Measurements from ENCODE around the gene CELF2. TPM values are rescaled to one million over a fixed set of nuclear protein-coding genes. Genes with fewer than 3 reads are reported as not detected.

Gene CELF2
- total and polyA plus RNA-seq, 10 donors: 13.5 to 180 (median 105) TPM

GRCh38 chr10:11148142-11149028 is 130.7 kb downstream of the CELF2 start:
- H3K36me3 ChIP-seq: no peaks in the 10 kb centered on the region
- peak overlapping the region; percentile 49 to 85 (median 77) for H3K27ac ChIP-seq
- no peaks in the 10 kb centered on the region for H3K9me3 ChIP-seq
- no peak for TF ChIP-seq POLR2AphosphoS5 (IDR thresholded peaks at IDR 0.05)
- no peak for TF ChIP-seq CTCF (IDR thresholded peaks at IDR 0.05 in 8 of 11, conservative IDR thresholded peaks at IDR 0.05 in 3 of 11)
- TF ChIP-seq POLR2A (IDR thresholded peaks at IDR 0.05): no peak
- H3K27me3 ChIP-seq (replicated peaks in 1 of 7): no peaks in the 10 kb centered on the region
- DNase-seq: no peak
- intact Hi-C loops (cut with DNase I; ENCODE audit: low total_unique reads): no loop called here
- H3K4me3 ChIP-seq: peak overlapping the region in 1 of 8 donors; percentile 22
- WGBS, 5 donors: 77 to 79% (median 78%) methylated on average over 10 of the region's 10 CpGs
- H3K4me1 ChIP-seq: peaks cover 30 to 91% (median 73%) of the 10 kb centered on the region in 6 donors

GRCh38 chr10:11149807-11150141 is 132.1 kb downstream of the CELF2 start:
- TF ChIP-seq POLR2AphosphoS5 (IDR thresholded peaks at IDR 0.05) (no peak), POLR2A (IDR thresholded peaks at IDR 0.05) (no peak), CTCF (IDR thresholded peaks at IDR 0.05 in 8 of 11, conservative IDR thresholded peaks at IDR 0.05 in 3 of 11) (no peak)
- peak overlapping the region; percentile 49 to 85 (median 74) for H3K27ac ChIP-seq
- H3K9me3 ChIP-seq: no peaks in the 10 kb centered on the region
- H3K27me3 ChIP-seq (replicated peaks in 1 of 7): no peaks in the 10 kb centered on the region
- DNase-seq: no peak
- peaks cover 39 to 91% (median 71%) of the 10 kb centered on the region in 6 donors for H3K4me1 ChIP-seq
- 32 to 66% (median 41%) methylated on average over 3 of the region's 3 CpGs for WGBS, 5 donors
- H3K4me3 ChIP-seq: peak overlapping the region in 2 of 8 donors; percentile 3 to 38
- no peaks in the 10 kb centered on the region for H3K36me3 ChIP-seq
- intact Hi-C loops (cut with DNase I; ENCODE audit: low total_unique reads): no loop called here

- TF ChIP-seq CTCF (IDR thresholded peaks at IDR 0.05 in 8 of 11, conservative IDR thresholded peaks at IDR 0.05 in 3 of 11) (no peak), POLR2AphosphoS5 (IDR thresholded peaks at IDR 0.05) (no peak), POLR2A (IDR thresholded peaks at IDR 0.05) (no peak)
- WGBS, 5 donors: 51 to 66% (median 56%) methylated on average over 3 of the region's 3 CpGs
- Histone ChIP-seq H3K27me3 (replicated peaks in 1 of 7) (no peaks in the 10 kb centered on the region), H3K36me3 (no peaks in the 10 kb centered on the region), H3K4me3 (peak overlapping the region in 2 of 8 donors; percentile 2 to 3), H3K9me3 (no peaks in the 10 kb centered on the region), H3K4me1 (peaks cover 39 to 91% (median 70%) of the 10 kb centered on the region in 6 donors), H3K27ac (peak overlapping the region; percentile 49 to 85 (median 74))
- intact Hi-C loops (cut with DNase I; ENCODE audit: low total_unique reads): no loop called here
- DNase-seq: no peak
Observed at GRCh38 chr10:11150231-11150731, 132.6 kb downstream of the CELF2 start.

GRCh38 chr10:11150879-11151415 is 133.3 kb downstream of the CELF2 start:
- Histone ChIP-seq H3K27ac (peak overlapping the region; percentile 49 to 85 (median 74)), H3K9me3 (no peaks in the 10 kb centered on the region), H3K36me3 (no peaks in the 10 kb centered on the region), H3K27me3 (replicated peaks in 1 of 7) (no peaks in the 10 kb centered on the region), H3K4me1 (peaks cover 32 to 86% (median 63%) of the 10 kb centered on the region in 6 donors), H3K4me3 (peak overlapping the region in 1 of 8 donors; percentile 2)
- 80 to 86% (median 85%) methylated on average over 5 of the region's 5 CpGs for whole genome bisulfite sequencing, 5 donors
- intact Hi-C loops (cut with DNase I; ENCODE audit: low total_unique reads): no loop called here
- DNase-seq: no peak
- TF ChIP-seq POLR2A (IDR thresholded peaks at IDR 0.05) (no peak), CTCF (IDR thresholded peaks at IDR 0.05 in 8 of 11, conservative IDR thresholded peaks at IDR 0.05 in 3 of 11) (no peak), POLR2AphosphoS5 (IDR thresholded peaks at IDR 0.05) (no peak)

Measured in spleen (tissue), 11 donors.